Glutamatergic neuron (in vitro differentiated cells): ENCODE results near the gene KCNG2. TPM values are rescaled to one million over a fixed set of nuclear protein-coding genes. Genes with fewer than 3 reads are reported as not detected.

Experiments
- DNase-seq: peaks from one replicate; pipeline ENCODE4 v3.0.0; 2022
- H3K27ac Mint-ChIP-seq: one replicate; pipeline ENCODE4 v1.8.0; 2020; ENCODE audit warnings: mild to moderate bottlenecking, mixed read lengths, inconsistent platforms; ENCODE audit not compliant: unreplicated experiment
- H3K27me3 Mint-ChIP-seq: one replicate; pipeline ENCODE4 v1.8.0; 2020; ENCODE audit warnings: mild to moderate bottlenecking, moderate library complexity, mixed read lengths, inconsistent platforms; ENCODE audit not compliant: unreplicated experiment
- H3K36me3 Mint-ChIP-seq: one replicate; pipeline ENCODE4 v1.8.0; 2020; ENCODE audit warnings: mild to moderate bottlenecking, mixed read lengths, inconsistent platforms; ENCODE audit not compliant: unreplicated experiment
- H3K4me1 Mint-ChIP-seq: one replicate; pipeline ENCODE4 v1.8.0; 2020; ENCODE audit warnings: mild to moderate bottlenecking, low read depth, mixed read lengths, inconsistent platforms; ENCODE audit not compliant: unreplicated experiment
- H3K4me3 Mint-ChIP-seq: one replicate; pipeline ENCODE4 v1.8.0; 2020; ENCODE audit warnings: mild to moderate bottlenecking, mixed read lengths, inconsistent platforms; ENCODE audit not compliant: unreplicated experiment
- H3K9me3 Mint-ChIP-seq: one replicate; pipeline ENCODE4 v1.8.0; 2020; ENCODE audit warnings: mild to moderate bottlenecking, moderate library complexity, mixed read lengths, inconsistent platforms; ENCODE audit not compliant: unreplicated experiment
- total RNA-seq: library from RNA; stranded (reverse); fragmentation: NEBNext Ultra II Directional; extraction: Animal tissue kit (Norgen Biotek cat#: 25700); gene quantifications from one replicate; pipeline ENCODE4 v1.2.1, GENCODE V29; 2021; ENCODE audit not compliant: unreplicated experiment
- TF ChIP-seq, protein P1 (sequence below): fragments of 200-600 bp; sonication (generic); IDR thresholded peaks from one replicate; pipeline ENCODE4 v1.5.0; 2021; ENCODE audit not compliant: partially characterized antibody, unreplicated experiment

Gene KCNG2
- total RNA-seq, 1 donor from 2014 or later, result 1.6 TPM

- Mint-ChIP-seq H3K27ac (no peak overlapping the region), H3K4me1 (peaks cover 34% of the 10 kb centered on the region), H3K4me3 (no peak overlapping the region), H3K9me3 (peaks cover 14% of the 10 kb centered on the region), H3K27me3 (peaks cover 16% of the 10 kb centered on the region), H3K36me3 (peaks cover 6% of the 10 kb centered on the region)
- TF ChIP-seq, protein P1, sequence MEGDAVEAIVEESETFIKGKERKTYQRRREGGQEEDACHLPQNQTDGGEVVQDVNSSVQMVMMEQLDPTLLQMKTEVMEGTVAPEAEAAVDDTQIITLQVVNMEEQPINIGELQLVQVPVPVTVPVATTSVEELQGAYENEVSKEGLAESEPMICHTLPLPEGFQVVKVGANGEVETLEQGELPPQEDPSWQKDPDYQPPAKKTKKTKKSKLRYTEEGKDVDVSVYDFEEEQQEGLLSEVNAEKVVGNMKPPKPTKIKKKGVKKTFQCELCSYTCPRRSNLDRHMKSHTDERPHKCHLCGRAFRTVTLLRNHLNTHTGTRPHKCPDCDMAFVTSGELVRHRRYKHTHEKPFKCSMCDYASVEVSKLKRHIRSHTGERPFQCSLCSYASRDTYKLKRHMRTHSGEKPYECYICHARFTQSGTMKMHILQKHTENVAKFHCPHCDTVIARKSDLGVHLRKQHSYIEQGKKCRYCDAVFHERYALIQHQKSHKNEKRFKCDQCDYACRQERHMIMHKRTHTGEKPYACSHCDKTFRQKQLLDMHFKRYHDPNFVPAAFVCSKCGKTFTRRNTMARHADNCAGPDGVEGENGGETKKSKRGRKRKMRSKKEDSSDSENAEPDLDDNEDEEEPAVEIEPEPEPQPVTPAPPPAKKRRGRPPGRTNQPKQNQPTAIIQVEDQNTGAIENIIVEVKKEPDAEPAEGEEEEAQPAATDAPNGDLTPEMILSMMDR, result no peak
- no peak for DNase-seq
Observed at GRCh38 chr18:79802298-79802697, 4.6 kb downstream of the KCNG2 start.

DNA sequence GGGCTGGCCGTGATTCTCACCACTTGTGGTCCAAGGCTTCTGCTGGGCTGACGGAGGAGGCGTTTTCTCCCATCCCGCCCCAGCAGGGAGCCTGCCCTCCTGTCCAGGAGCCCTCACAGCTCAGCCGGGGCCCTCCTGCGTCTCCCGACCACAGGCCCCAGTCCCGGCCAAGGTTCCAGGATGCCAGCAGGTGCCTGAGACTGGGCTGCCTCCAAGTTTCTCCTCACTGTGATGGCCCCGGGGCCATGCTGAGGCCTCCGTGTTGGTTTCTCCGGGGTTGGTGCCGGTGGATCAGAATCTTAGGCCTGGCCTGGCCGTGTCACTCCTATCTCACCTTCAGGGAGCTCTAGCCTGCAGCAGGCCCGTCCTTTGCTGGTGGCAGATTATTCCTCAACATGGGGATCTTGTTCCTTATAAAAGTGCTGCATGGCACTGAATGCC lies 5.9 kb downstream of the KCNG2 start:
- Mint-ChIP-seq H3K36me3 (peaks cover 4% of the 10 kb centered on the region), H3K4me1 (peaks cover 32% of the 10 kb centered on the region), H3K27me3 (peaks cover 14% of the 10 kb centered on the region), H3K4me3 (no peak overlapping the region), H3K27ac (no peak overlapping the region), H3K9me3 (peaks cover 12% of the 10 kb centered on the region)
- DNase-seq, result no peak
- TF ChIP-seq, protein P1, result no peak

- TF ChIP-seq, protein P1, result no peak
- Mint-ChIP-seq H3K27ac (no peak overlapping the region), H3K4me3 (no peak overlapping the region), H3K36me3 (peaks cover 4% of the 10 kb centered on the region), H3K4me1 (peaks cover 32% of the 10 kb centered on the region), H3K9me3 (peaks cover 12% of the 10 kb centered on the region), H3K27me3 (peaks cover 14% of the 10 kb centered on the region)
- no peak for DNase-seq
Observed at GRCh38 chr18:79804130-79804787, 6.5 kb downstream of the KCNG2 start.

DNA sequence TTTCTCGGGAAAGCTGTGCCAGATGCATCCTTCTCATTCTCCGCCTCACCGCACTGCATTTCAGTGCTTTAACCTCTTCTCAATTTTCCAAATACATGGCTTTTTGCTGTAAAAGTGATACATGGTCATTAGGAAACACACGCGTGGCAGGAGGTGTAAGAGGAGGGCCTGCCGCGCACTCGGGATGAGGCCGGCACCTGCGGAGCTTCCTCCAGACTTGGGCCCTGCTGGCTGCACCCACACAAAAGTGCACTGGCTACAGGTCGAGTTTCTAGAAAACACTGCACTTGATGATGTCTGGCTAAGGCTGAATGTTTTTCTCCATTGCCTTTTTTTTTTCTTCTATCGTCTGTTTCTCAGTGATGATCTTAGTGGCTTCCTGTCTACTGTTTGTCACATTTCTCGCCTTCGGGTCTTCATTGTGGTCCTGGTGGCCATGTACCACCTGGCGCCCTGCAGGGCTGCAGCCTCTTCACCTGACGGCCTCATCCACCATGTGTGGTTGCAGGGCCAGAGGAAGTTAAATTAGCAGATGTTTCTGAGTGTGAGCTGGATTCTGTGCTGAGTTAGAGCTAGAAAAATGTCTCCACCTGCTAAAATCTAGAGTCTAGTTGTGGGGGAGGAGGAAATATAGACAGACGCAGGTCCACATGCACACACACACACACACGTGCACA lies 7.6 kb downstream of the KCNG2 start:
- peaks cover 25% of the 10 kb centered on the region for H3K4me1 Mint-ChIP-seq
- peaks cover 10% of the 10 kb centered on the region for H3K36me3 Mint-ChIP-seq
- peaks cover 7% of the 10 kb centered on the region for H3K9me3 Mint-ChIP-seq
- TF ChIP-seq, protein P1, result no peak
- peaks cover 8% of the 10 kb centered on the region for H3K27me3 Mint-ChIP-seq
- peak overlapping the region; percentile 71 for H3K27ac Mint-ChIP-seq
- H3K4me3 Mint-ChIP-seq, result peak overlapping the region; percentile 50
- DNase-seq, result no peak

- Mint-ChIP-seq H3K9me3 (peaks cover 7% of the 10 kb centered on the region), H3K4me3 (peak overlapping the region; percentile 50), H3K36me3 (peaks cover 10% of the 10 kb centered on the region), H3K27ac (peak overlapping the region; percentile 71), H3K27me3 (peaks cover 8% of the 10 kb centered on the region), H3K4me1 (peaks cover 24% of the 10 kb centered on the region)
- TF ChIP-seq, protein P1, result no peak
- no peak for DNase-seq
Observed at GRCh38 chr18:79805926-79806487, 8.3 kb downstream of the KCNG2 start.
